ENCODE results near the gene BACH1.

The BACH1 gene

GRCh38 chr21:29384683-29385359 lies 86.1 kb downstream of the BACH1 start:
- no peak for DNase-seq

GRCh38 chr21:29385934-29386520 lies 87.3 kb downstream of the BACH1 start:
- no peak for DNase-seq

- DNase-seq: no peak
These were observed 88.1 kb downstream of the BACH1 start for GRCh38 chr21:29386803-29387202.

GRCh38 chr21:29387598-29387997 lies 88.9 kb downstream of the BACH1 start:
- no peak for DNase-seq

GRCh38 chr21:29389136-29389535 lies 90.4 kb downstream of the BACH1 start:
- no peak for DNase-seq

- DNase-seq: no peak
These were observed 92.1 kb downstream of the BACH1 start for GRCh38 chr21:29390778-29391177.

GRCh38 chr21:29394051-29394450 lies 95.3 kb downstream of the BACH1 start:
- DNase-seq: no peak

All from stimulated activated CD4-positive, alpha-beta T cell treated with anti-CD3 and anti-CD28 coated beads, Interleukin-4, amount 100 ng/mL, for 4 hours (primary cell).